DMS79 (cell line): ENCODE measurements around the gene ATF7.
"Not testable (repeated sequence)": the region's sequence is repeated elsewhere in the genome, so short reads cannot be mapped to it uniquely, and the experiment has no call there.

Source experiments
- DNase-seq: peaks from one replicate; lab custom pipeline; 2025; lab: John Stamatoyannopoulos, UW

Gene ATF7

DNA sequence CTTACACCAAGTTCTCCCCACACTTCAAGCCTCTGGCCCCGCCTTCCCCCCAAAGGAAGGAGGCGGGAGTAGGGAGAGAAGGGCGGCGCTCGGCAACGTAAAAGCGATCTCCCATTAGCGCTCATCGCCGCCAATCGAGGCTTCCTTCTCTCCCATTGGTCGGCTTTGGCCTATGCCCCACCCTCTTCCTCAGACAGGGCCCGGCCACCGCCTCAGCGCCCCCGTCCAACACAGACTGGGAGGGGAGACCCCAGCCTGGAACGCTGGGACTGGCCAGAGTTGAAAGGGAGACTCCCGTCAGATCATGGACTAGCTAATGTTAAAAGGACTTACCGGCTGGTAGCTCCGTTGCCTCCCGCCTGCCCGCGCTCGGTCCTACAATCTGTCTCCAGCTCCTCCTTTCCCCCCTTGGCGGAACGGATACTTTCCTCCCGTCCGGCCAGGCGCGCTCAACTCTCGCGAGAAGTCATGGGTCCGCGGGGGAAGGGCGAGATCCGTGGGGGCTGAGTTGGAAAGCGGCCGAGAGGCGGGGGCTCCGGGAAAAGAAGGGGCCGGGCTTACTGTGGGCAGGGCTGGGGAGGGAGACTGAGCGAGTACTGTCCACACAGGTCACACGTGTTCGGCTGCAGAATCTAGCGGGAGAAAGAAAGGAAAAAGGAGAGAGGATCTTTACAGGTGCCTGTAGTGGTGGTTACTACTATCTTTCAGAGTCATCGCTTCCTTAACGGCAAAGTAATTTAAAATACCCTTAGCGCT is at the start of gene ATF7:
Gene ATF7, minus strand, starts transcription at position 437 of the 756 bp plus-strand sequence. CDS start 25,382 bp downstream, outside the sequence.
- DNase-seq: peak; percentile 77

DNA sequence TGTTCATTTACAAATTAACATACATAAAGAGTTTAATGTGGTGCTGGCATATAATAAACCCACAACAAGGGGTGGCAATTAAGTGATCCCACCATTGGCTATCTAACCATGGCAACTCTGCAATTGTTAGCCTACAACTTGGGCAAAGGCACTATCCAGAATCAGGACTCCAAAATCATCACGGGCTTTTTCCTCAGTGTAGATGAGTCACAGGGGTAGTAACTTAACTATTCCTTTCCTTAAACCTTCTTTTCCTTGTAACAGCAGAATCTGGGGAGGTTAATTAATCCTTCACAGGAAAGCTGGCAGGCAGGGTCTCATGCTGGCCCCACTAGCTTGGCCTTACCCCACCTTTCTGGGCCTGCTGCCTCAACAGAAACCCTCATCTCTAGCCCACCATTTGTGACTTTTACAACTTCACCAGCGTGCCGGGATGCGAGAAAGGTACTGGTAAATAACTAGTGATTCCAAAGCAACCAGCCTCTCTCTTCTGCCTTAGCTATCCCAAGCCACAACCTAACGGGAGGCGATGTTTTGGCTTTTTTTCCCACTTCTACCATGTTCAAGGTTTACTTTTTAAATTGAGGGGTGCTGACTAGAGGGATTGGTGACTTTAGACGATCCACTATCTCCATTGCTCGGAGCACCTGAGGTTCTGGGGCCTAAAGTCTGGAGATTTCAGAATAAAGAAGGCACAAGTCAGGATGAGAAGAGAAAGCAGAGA is 49.0 kb upstream of the ATF7 start:
- no peak for DNase-seq

DNA sequence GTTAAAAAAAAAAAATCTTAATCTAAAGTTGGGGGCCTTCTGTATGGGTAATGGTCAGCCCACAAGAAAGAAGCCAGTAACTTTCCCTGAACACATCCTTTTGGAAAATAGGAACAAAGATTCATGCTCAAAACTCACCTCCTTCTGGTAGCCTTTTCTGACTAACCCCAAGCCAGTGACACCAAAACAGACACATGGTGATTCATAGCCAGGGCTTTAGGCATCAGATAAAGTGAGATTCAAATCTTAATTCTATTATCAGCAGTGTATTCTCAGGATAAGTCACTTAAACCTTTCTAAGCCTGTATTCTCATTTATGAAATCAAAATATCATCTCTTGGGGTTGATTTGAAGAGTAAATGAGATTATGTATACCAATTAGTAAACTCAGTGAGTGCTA is 44.8 kb upstream of the ATF7 start:
- no peak for DNase-seq

DNA sequence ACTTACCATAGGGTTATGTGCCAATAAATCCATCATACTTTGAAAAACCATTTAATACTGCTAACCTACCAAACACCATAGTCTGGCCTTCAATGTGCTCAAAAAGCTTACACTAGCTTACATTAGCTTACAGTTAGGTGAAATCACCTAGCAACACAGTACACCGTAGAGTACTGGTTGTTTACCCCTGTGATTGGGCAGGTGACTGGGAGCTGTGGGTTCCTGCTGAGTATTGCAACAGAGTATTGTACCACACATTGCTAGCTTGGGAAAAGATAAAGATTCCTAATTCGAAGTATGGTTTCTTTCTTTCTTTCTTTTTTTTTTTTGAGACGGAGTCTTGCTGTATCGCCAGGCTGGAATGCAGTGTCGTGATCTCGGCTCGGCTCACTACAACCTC is 44.1 kb upstream of the ATF7 start:
- DNase-seq: no peak

DNA sequence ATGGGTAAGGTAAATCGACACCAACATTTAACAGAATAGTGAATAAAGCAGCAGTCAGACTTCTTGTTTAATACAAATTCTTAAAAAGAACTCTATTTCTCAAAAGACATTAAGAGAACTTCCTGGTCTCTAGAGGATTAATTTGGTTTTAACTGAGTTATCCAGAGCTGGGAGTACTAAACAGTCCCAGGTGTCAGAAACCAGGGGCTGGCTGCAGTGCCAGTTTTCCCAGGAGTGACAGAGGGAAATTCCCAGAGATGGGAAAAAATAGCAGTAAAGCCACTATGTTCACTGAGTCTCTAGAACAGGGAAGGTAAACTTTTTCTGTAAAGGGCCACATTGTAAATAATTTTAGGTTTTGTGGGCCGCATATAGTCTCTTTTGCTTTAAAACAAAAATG is 40.9 kb upstream of the ATF7 start:
- DNase-seq: no peak

DNA sequence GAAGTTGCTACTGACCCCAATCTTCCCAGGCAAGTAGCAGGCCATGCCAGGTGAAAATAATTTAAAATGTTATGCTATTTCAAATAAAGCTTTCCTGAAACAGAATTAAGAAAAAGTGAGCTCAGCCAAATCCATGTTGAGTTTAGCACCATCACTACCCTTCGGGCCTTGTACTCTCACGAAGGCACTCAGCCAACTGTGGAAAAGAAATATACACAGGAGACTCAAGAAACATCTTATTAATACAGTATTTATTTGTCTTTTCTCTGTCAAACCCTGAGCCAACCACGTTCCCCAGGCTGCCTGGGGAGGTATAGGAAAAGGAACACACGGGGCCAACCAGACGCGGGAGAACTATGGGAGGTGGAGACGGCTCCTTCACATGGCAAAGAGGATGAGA is 38.8 kb upstream of the ATF7 start:
- DNase-seq: no peak

DNA sequence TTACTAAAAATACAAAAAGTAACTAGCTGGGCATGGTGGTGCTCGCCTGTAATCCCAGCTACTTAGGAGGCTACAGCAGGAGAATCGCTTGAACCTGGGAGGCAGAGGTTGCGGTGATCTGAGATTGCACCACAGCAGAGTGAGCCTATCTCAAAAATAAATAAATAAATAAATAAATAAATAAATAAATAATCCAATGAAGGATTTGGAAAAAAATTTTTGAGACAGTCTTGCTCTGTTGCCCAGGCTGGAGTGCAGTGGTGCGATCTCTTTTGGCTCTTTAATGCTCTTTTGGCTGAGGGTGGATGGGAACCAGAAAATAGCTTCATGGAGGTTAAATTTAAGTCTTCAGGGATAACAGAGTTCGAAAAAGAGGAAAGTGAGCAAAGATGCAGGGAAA is 38.0 kb upstream of the ATF7 start:
- no peak for DNase-seq

DNA sequence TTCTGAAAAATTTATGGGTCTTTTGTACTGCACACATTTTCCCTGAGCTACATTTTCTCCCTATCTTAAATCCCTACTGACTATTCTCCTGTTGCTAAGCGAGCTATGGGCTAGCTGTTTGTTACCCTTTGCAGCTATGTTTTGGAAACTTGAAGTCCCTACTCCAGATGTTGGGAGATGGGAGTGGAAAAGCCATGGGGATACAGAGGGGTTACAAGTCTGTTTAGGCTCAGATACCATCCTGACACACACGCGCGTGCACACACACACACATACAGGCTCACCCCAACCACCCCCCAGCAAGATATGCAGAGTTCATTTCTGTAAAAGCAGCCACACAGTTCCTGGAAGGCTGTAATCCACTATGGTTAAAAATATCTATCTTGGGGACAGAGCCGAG is 33.9 kb upstream of the ATF7 start:
- DNase-seq: no peak

DNA sequence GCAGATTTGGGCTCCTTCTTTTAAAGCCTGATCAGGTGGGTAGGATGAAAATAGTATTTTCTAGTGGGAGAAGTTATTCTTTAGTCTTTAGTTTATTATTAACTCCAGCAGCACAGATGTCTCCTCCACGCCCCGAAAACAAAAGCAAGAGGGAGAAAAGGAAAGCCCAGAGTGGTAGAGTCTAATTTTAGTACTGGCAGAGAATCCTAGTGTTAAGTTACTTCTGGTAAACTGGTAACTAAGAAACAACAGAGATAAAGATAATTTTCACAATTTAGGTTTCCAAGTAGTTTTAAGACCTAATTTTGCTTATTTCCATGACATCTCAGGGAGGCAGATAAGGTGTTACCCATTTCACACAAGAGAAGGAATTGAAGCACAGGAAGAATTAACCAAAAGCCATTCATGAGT is 33.4 kb upstream of the ATF7 start:
- DNase-seq: no peak

DNA sequence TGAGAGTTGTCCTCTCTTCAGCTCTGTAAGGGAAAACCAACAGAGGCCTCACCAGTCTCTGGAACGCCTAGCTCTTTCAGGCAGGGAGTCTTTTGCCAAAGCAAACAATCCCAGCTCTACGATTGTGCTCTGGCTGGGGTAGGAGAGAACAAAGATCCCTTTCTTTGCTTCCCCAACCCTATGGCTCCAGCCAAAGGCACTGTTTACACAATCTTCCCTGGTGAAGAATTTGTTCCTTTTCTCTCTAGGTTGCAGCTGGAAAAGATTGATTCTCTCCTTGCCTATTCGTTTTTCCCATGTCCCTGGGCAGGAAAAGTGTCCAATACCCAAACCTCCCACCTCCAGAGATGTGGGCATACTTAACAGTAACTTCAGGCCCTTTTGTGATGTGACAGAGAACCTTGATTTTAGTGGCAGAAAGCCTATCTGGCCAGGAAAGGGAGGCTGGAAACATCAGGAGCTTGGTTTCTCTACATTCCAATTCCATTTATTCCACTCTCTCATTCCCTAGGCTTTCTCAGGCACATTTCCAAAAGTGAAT is 32.9 kb upstream of the ATF7 start:
- no peak for DNase-seq

DNA sequence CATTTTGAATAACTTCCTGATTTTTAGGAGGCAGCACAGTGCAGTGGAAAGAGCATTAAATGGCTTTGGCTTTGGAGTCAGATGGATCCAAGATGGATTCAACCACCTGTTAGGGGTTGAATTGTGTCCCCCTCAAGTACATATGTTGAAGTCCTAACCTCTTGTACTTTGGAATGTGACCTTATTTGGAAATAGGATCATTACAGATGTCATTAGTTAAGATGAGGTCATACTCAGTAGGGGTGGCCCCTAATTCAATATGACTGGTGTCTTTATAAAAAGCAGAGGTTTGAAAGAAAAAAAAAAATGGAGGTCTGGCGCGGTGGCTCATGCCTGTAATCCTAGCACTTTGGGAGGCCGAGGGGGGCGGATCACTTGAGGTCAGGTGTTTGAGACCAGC is 30.9 kb upstream of the ATF7 start:
- no peak for DNase-seq

DNA sequence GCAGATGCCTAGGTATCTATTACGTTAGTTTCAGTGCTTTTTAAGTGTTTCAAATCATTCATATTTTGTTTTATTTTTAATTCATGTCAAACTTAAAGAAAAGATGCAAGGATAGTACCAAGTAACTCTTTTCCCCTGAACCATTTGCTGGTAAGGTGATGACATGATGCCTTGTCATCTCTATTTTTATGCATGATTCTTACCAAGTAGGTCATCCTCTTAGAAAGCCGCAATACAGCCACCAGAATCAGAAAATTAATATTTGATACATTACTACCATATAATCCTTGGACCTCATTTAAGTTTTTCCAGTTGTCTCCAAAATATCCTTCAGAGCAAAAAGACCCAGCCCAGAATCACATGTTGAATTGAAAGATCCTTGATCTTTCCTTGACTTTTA is 27.4 kb upstream of the ATF7 start:
- no peak for DNase-seq

DNA sequence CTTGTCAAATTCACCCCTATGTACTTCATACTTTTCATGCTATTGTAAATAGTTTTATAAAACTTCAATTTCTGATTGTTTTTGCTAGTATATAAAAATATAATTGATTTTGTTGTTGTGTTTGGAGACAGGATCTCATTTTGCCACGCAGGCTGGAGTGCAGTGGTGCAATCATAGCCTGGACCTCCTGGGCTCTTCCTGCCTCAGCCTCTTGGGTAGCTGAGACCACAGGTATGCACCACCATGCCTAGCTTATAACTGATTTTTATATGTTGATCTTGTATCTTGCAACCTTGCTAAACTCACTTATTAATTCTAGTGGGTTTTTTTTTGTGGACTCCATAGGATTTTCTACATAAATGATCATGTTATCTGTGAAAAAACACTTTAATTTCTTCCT is 26.2 kb upstream of the ATF7 start:
- DNase-seq: no peak

DNA sequence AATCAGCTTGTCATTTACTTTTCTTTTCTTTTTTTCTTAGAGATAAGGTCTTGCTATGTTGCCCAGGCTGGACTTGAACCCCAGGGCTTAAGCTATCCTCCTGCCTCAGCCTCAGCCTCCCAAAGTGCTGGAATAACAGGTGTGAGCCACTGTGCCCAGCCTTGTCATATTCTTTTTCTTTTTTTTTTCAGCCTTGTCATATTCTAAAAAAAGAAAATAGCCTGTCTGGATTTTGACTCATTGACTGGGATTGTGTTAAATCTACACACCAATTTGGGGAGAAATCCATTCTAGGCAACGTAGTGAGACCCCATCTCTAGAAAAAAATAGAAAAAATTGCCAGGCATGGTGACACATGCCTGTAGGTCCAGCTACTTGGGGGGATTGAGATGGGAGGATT is 25.6 kb upstream of the ATF7 start:
- no peak for DNase-seq

DNA sequence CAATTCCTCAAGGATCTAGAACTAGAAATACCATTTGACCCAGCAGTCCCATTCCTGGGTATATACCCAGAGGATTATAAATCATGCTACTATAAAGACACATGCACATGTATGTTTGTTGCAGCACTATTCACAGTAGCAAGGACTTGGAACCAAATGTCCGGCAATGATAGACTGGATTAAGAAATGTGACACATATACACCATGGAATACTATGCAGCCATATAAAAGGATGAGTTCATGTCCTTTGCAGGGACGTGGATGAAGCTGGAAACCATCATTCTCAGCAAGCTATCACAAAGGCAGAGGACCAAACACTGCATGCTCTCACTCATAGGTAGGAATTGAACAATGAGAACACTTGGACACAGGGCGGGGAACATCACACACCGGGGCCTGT is 20.1 kb upstream of the ATF7 start:
- DNase-seq: not testable (repeated sequence)

DNA sequence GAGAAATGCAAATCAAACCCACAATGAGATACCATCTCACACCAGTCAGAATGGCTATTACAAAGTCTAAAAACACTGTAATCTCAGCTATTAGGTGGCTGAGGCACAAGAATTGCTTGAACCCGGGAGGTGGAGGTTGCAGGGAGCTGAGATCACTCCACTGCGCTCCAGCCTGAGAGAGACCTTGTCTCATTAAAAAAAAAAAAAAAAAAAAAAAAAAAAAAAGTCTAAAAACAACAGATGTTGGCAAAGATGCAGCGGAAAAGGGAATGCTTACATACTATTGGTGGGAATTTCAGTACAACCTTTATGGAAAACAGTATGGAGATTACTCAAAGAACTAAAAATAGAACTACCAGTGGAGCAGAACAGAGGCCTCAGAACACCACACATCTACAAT is 19.0 kb upstream of the ATF7 start:
- DNase-seq: no peak

DNA sequence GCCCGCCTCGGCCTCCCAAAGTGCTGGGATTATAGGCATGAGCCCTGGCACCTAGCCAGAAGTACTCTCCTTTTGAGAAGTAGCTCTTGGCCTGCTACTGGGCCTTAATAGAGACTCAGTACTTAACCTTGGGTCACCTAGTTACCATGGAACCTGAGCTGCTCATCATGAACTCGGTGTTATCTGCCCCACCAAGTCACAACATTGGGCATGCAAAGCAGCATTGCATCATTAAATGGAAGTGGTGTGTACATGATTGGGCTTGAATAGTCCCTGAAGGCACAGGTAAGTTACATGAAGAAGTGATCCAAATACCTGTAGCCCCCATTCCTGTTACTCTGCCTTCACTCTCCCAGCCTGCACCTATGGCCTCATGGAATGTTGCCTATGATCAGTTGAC is 18.0 kb upstream of the ATF7 start:
- DNase-seq: no peak

DNA sequence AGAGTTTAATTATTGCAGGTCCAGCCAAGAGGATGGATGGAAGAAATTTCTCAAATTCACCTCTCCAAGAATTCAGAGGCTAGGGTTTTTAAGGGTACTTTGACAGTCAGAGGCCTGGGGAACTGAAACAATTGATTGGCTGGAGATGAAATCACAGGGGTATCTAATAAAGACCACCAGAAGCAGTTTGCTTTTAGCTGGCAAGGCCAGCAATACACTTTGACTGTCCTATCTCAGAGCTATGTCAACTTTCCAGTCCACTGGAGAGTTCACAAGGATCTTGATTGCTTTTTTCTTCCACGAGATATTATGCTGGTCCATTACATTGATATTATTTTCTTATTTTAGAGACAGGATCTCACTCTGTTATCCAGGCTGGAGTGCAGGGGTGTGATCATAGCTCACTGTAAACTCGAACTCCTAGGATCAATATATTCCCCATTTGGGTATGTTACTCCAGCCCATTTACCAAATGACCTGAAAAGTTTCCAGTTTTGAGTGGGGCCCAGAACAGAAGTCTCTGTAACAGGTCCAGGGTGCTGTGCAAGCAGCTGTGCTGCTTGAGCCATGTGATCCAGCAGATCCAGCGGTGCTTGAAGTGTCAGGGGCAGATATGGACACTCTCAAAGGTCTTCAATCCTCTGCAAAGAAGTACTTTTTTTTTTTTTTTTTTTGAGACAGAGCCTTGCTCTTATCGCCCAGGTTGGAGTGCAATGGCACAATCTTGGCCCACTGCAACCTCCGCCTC is 17.2 kb upstream of the ATF7 start:
- DNase-seq: no peak

DNA sequence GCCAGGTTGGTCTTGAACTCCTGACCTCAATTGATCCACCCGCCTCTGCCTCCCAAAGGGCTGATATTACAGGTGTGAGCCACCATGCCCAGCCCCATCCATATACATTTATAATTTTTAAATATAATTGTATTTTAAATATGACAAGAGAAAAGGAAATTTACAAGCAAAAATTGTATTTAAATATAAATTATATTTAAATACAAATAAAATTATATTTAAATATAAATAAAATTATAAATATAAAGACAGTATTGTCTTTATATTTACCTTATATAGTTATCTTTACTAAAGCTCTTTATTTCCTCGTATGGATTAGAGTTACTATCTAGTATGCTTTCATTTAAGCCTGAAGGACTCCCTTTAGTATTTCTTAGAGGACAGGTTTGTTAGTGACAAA is 11.9 kb upstream of the ATF7 start:
- no peak for DNase-seq

DNA sequence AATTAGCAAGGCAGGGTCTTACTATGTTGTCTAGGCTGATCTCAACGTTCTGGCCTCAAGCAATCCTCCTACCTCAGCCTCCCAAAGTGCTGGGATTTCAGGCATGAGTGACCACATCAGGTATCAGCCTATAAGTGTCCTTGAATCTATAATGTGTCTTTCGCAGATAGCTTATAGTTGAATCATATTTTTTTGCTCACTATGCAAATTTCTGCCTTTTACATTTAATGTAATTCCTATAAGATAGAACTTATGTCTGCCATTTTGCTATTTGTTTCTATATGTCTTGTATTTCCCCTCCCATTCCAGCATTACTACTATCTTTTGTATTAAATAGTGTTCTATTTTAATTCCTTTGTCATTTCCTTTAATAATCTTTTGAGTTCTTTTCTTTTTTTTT is 10.5 kb upstream of the ATF7 start:
- no peak for DNase-seq

DNA sequence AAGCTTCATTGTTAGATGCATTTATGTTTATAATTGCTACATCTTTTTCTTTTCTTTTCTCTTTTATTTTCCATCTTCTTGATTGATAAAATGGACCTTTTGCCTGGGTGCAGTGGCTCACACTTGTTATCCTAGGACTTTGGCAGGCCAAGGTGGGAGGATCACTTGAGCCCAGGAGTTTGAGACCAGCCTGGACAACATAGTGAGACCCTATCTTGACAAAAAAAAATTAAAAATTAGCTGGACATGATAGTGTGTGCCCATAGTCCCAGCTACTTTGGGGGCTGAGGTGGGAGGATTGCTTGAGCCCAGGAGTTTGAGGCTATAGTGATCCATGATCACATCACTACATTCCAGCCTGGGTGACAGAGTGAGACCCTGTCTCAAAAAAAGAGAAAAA is 9.5 kb upstream of the ATF7 start:
- not testable (repeated sequence) for DNase-seq

DNA sequence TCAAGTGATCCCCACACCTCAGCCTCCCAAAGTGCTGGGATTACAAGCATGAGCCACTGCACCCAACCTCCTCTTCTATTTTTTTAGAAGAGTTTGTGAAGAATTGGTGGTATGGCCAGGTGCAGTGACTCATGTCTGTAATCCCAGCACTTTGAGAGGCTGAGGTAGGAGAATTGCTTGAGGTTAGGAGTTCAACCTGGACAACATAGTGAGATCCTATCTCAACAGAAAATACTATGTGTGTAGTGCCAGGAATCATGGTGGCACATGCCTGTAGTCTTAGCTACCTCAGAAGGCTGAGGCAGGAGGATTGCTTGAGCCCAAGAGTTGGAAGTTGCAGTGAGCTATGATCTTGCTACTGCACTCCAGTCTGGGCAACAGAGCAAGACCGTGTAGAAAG is 5.5 kb upstream of the ATF7 start:
- no peak for DNase-seq

DNA sequence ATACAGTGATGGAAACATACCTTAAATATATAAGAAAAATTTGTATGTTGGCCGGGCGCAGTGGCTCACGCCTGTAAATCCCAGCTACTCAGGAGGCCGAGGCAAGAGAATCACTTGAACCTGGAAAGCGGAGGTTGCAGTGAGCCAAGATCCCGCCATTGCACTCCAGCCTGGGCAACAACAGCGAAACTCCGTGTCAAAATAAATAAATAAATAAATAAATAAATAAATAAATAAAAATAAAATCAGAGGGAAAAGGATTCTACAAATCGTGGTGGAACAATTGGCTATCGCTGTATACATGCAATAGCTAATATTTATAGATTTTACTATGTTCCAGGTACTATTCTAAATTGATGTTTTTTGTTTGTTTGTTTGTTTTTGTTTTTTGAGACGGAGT is 1.7 kb upstream of the ATF7 start:
- DNase-seq: no peak
